ENCODE measurements around the gene NELL2.

DNA sequence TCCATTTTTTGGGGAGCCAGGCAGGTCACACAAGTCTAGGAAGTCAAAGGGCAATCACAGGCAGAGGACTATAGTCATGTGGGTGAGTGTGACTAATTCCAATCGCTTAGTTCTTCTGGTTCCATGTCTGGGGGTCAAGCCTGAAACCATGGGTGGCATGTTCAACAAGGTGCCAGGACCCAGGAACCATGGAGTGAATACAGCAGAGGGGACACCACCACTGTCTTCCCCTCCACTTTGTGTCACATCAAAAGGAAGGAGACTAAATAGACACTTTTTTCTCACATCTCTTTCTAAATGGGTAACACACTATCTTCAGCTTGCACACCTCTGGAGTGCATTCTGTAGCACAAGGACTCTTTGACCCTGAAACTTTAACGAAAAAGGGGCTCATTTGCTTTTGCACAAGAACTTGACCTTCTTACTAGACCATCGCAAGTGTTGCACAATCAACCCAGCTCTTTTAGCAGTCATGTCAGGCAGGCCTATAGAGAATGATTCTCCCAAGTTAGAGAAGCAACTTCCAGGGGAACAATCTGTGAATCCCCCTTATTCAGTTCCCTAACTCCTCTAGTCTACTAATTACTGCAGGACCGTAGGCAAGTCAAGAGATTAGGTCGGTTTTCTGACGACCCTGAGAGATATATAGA is 398.7 kb downstream of the NELL2 start:
- TF ChIP-seq, protein P1, sequence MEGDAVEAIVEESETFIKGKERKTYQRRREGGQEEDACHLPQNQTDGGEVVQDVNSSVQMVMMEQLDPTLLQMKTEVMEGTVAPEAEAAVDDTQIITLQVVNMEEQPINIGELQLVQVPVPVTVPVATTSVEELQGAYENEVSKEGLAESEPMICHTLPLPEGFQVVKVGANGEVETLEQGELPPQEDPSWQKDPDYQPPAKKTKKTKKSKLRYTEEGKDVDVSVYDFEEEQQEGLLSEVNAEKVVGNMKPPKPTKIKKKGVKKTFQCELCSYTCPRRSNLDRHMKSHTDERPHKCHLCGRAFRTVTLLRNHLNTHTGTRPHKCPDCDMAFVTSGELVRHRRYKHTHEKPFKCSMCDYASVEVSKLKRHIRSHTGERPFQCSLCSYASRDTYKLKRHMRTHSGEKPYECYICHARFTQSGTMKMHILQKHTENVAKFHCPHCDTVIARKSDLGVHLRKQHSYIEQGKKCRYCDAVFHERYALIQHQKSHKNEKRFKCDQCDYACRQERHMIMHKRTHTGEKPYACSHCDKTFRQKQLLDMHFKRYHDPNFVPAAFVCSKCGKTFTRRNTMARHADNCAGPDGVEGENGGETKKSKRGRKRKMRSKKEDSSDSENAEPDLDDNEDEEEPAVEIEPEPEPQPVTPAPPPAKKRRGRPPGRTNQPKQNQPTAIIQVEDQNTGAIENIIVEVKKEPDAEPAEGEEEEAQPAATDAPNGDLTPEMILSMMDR (IDR thresholded peaks at IDR 0.05) = no peak
- no peak for TF ChIP-seq POLR2A (IDR thresholded peaks at IDR 0.05)
- TF ChIP-seq POLR2AphosphoS5 (IDR thresholded peaks at IDR 0.05) = no peak

All from stomach (tissue), 4 donors.